ENCODE data around the gene RXFP1.

RXFP1 gene

GRCh38 chr4:158544141-158544540 is 22.5 kb downstream of the RXFP1 start:
- no peak for DNase-seq

- no peak for DNase-seq
Observed at GRCh38 chr4:158553364-158553763, 31.7 kb downstream of the RXFP1 start.

DNA sequence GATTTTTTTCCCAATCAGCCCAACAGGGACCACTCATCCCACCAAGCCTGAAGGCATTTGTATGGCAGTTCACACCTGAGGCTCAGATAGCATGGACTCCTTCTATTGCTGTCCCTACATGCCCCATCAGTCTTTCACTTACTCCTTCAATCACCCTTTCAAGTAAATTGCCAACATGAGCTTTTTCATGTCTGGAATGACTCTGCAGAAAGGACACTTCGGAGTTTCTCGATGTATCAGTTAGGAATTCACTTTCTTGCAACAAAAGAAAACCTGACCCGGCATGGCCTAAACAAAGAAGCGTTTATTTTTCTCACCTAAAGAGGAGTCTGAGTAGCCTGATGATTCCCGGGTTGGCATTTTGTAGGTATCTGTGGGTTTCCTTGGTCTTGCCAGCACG is 38.6 kb downstream of the RXFP1 start:
- DNase-seq: no peak

GRCh38 chr4:158566860-158567259 is 45.2 kb downstream of the RXFP1 start:
- no peak for DNase-seq

- no peak for DNase-seq
Observed at GRCh38 chr4:158571736-158572135, 50.1 kb downstream of the RXFP1 start.

DNA sequence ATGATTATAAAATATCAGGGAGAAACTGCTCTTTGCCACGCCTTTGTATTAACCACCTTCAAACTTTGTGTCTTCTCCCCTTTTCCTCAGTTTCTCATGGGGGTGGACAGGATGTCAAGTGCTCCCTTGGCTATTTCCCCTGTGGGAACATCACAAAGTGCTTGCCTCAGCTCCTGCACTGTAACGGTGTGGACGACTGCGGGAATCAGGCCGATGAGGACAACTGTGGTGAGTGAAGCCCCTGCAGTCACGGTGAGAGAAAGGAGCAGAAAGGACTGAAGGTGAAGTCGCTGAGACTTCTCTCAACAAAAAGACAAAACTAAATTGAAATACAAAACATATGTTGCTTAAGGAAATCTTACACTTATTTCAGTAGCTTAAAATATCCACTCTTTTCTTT is 50.9 kb downstream of the RXFP1 start:
- no peak for DNase-seq

DNA sequence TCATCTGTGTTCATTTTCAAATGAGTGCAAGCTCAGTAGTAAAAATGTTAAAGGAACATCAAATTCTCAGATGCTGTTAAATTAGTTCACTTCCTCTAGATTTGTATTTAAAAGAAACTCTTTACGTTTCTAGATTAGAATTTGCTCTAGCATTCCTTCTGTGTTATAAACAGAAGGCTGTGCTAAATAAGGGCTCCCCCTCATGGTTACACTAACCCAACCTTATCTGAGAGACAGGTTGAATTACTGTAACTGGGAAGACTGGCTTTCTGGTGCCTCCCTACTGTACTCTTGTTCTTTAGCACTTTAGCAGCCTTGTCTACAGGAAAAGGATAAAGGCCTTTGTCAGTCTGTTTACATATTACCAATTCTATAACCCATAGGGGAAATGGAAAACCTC is 56.8 kb downstream of the RXFP1 start:
- DNase-seq: no peak

DNA sequence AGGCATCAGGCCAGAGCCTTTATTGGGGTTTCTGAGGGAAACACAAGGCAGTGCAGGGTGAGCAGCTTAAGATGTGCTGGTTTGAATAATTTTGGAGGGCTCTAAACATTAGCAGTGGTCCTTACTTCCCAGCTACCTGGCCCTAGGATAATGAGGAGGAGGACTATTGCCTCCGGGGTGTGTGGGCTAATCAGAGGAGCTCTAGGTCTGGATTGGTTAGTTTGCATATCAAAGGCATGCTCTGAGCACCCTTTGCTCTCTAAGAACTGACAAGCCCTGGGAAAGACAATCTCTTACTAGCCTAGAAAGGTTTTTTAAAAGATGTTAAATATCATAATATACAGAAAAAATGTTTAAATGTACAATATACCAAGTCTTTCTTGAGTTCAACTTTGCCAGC is 58.4 kb downstream of the RXFP1 start:
- DNase-seq: no peak

- no peak for DNase-seq
Observed at GRCh38 chr4:158581161-158581560, 59.5 kb downstream of the RXFP1 start.

DNA sequence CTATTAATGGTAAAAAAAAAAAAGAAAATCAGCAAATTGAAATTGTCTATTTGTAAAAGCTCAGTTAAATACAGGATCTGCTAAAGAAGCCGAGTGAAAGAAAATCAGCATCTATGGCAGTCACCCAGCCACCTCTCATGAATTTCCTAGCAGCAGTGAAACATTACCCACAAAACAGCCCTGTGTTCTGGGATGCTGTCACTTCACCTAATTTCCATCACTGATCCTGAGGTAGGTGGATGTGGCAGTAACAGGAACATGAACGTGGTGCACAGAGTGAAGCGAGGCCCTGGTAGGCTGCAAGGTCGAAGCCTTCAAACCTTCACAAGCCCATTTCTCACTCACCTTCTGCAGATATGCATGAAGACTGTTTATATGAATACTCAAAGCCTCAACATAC is 65.2 kb downstream of the RXFP1 start:
- no peak for DNase-seq

DNA sequence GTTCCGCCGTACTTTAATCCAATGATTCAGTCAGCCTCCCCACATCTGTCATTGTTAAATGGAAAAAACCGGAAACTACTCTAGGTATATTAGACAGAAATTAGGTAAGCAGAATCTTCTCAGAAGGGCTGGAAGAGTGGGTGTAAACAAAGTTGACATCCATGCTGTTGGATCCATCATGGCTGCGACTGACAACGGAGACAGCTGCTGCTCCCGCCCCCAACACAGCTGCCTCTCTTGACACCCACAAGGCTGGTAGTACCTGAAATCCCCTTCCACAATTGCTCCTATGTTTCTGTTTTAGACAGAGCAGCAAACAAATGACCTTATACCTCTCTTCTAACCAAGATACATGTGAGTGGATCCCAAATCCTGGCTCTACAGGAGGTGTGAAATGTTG is 66.6 kb downstream of the RXFP1 start:
- no peak for DNase-seq

DNA sequence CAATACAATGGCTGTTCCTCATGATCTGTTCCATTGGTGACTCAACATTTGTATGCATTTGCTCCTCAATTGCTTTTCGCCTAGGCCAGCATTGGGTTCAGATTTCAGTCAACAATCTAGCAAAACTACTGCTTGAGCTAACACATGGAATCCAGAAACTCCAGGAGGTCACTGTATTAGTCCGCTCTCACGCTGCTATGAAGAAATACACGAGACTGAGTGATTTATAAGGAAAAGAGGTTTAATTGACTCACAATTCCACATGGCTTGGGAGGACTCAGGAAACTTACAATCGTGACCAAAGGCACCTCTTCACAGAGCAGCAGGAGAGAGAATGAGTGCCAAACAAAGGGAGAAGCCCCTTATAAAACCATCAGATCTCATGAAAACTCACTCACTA is 67.1 kb downstream of the RXFP1 start:
- DNase-seq: no peak

- DNase-seq: no peak
Observed at GRCh38 chr4:158590306-158590705, 68.6 kb downstream of the RXFP1 start.

DNA sequence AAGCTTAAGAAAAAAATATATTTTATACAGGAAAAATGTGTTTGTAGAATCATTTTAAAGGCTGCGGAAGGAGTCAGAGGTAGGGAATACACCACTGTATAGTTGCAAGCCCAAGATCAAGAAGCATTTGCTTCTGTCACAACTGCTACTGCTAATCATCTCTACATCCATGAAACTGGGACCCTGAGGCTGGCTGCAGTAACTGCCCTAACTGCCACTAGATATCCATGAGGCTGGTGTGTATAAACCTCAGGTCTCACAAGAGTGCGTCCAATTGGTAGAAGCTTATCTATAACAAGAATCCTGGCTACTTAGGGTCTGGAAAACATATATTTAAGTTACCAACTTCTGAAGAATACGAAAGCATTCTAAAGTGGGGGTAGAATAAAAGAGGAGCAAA is 69.1 kb downstream of the RXFP1 start:
- DNase-seq: no peak

DNA sequence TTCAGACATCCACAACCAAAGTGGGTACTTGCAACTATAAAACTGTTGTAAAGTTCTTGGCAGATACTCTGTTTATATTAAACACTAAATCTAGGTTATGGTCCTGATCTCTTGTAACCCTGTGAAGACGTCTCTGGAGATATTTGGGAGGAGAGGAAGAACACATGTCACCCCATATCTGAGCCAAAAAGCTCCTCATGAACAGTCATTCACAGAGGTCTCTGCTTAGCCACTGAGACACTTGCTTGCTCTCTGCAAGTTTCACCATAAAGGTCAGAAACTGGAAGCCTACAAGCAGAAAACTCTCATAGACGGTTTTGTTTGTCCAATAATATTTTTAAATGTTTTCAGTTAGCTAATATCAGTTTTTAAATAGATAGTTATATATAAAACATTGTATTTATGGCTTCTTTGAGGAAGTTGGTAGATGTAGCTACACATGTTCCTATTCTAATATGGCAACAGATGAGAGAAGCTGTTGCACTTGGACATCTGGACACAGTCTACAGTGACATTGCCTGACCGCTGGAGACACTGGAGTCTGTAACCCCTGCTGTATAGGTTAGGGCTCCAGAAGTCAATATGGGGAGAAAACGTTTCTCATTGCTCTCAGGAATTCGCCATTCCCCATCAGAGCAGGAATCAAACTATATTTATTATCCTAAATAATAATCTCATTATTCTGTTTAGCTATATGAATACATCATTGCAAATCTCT is 76.4 kb downstream of the RXFP1 start:
- DNase-seq: no peak

DNA sequence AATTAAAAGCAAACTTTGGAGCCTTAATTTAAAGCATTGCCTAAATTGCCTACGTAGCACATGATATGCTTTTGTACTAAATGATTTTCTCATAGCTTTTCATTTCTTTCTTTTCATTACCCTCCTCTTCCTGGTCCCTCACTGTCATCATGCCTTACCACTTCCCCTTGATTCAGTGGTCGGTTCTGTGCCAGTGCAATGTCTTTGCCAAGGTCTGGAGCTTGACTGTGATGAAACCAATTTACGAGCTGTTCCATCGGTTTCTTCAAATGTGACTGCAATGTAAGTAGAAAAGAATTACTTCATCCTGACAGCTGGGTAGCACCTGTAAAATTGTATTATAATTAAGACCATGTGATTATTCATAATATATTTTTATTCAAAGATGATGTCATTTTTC is 77.5 kb downstream of the RXFP1 start:
- DNase-seq: no peak

- no peak for DNase-seq
Observed at GRCh38 chr4:158599765-158600498, 78.2 kb downstream of the RXFP1 start.

DNA sequence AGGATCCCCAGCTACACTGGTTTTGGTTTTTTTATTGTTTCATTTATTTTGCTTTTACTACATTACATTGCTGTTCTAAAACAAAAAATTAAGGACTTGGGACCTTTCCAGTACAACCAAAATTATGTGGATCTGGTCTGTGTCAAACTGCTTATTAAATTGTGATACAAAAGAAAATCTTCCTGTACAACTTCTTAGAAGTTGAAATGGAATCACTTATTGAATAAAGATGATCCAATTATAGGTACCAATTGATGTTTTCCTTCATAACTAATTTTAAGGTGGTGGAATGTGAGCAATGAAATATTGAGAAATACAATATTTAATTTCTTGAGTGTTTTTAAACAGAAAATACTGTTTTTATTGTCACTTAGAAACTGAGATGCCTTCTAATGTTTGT is 82.7 kb downstream of the RXFP1 start:
- DNase-seq: no peak

DNA sequence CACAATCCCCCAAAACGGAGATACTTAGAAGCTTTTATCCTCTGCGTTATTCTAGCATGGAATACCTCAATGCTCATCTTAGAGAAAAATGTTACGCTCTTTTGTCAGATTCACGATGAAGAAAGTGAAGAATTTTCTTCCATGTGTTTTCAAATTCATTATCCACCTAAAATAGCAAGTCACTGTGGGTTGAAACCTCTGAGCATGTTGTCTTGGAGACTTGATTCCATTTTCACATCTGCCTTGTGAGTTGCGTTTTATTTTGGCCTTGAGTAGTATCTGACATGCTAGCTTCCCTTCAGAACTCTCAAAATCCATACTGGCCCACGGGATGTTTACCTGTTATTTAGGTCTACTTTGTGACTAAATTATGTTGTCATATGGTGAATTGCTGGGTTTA is 83.7 kb downstream of the RXFP1 start:
- no peak for DNase-seq

DNA sequence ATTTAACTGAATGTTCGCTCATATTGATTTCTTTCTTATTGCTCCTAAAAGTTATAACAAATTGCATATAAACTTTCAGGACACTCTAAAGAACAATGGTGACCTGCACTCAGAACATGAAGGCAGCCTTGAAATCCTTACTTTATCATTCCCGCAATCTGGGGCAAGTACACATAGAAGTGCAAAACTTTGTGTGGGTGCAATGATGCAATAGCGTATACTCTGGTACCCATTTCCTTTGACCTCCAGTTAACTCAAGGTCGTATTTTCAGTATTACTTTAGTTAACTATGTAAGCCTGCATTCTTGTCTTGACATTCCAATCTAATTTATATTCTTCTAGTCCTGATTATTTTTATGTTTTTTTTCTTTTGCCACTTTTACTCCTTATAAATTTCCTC is 85.3 kb downstream of the RXFP1 start:
- no peak for DNase-seq

DNA sequence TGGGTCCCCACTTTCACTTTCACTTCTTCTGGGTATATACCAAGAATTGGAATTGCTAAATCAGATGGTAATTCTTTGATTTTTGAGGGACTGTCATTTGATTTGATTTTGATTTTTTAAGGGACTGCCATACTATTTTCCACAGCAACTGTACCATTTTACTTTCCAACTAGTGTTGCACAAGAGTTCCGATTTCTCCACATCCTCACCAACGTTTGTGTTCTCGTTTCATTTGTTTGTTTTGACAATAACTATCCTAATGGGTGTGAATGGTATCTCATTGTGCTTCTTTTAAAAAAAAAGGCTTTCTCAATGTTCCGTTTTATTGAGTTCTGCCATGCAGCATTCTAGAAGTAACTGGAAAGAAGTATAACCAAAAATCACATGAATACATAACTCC is 87.4 kb downstream of the RXFP1 start:
- DNase-seq: no peak

- no peak for DNase-seq
Observed at GRCh38 chr4:158610790-158611189, 89.1 kb downstream of the RXFP1 start.

DNA sequence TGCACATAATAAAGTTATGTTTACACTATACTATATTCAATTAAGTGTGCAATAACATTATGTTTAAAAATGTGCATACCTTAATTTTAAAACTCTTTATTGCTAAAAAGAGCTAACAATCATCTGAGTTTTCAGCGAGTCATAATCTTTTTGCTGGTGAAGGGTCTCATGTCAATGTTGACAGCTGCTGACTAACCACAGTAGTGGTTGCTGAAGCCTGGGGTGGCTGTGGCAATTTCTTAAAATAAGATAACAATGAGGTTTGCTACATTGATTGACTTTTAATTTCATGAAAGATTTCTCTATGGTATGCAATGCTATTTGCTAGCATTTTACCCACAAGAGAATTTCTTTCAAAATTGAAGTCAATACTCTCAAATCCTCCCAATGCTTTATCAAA is 91.4 kb downstream of the RXFP1 start:
- DNase-seq: no peak

- no peak for DNase-seq
Observed at GRCh38 chr4:158617956-158618355, 96.3 kb downstream of the RXFP1 start.

GRCh38 chr4:158621729-158622128 is 100.0 kb downstream of the RXFP1 start:
- DNase-seq: no peak
